ENCODE results near the gene ACAP2.
"Not testable (repeated sequence)": the region's sequence is repeated elsewhere in the genome, so short reads cannot be mapped to it uniquely, and the experiment has no call there.

ACAP2 gene, protein sequence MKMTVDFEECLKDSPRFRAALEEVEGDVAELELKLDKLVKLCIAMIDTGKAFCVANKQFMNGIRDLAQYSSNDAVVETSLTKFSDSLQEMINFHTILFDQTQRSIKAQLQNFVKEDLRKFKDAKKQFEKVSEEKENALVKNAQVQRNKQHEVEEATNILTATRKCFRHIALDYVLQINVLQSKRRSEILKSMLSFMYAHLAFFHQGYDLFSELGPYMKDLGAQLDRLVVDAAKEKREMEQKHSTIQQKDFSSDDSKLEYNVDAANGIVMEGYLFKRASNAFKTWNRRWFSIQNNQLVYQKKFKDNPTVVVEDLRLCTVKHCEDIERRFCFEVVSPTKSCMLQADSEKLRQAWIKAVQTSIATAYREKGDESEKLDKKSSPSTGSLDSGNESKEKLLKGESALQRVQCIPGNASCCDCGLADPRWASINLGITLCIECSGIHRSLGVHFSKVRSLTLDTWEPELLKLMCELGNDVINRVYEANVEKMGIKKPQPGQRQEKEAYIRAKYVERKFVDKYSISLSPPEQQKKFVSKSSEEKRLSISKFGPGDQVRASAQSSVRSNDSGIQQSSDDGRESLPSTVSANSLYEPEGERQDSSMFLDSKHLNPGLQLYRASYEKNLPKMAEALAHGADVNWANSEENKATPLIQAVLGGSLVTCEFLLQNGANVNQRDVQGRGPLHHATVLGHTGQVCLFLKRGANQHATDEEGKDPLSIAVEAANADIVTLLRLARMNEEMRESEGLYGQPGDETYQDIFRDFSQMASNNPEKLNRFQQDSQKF

DNA sequence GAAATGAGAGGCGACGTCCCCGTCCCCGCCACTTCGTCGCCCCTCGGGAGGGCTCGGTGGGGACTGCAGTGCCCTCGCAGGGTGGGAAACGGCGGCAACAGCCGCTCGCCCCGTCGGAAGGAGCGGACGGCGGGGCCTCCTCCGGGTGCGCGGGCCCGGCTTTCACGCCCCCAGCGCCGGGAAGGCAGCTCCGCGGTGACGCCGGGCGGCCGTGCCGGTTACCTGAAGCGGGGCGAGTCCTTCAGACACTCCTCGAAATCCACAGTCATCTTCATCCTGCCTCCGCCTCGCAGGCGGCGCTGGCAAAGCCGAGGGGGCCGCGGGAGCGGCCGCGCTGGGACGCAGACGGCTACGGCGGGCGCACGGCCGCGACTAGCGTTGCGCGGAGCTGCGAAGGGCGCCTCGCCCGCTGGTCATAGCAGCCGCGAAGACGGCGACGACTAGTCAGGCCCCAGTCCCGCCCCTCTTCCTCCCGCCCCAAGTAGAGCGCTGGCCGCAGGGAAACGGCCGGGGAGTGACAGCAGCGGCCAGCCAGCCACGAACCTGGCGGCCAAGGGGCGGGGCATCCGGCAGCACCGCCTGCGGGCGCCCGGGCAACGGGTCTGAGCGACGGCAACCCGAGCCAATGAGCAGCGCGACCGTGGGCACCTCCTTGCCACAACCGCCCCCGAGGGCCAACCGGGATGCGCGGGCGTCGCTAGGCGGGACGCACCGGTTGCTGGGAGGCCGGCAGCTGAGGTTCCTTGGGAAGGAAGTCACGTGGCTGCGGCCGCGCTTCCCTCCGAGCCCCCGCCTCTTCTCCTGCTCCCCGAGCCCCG, at the start of gene ACAP2:
ACAP2 (minus strand) TSS at position 448 of the 818 bp plus-strand sequence; CDS start at position 275, 173 bp downstream.
- peak; percentile 99 for DNase-seq

DNA sequence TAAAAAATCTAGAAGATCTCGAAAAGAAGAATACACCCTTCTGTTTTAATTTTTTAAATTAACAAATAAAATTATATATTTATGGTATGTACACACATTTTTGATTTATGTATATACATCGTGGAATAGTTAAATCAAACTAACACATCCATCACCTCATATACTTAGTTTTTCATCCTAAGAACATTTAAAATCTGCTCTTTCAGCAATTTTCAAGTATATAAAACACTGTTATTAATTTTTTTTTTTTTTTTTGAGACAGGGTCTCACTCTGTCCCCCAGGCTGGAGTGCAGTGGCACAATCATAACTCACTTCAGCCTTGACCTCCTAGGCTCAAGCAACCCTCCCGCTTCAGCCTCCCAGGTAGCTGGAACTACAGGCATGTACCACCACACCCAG, 32.8 kb upstream of the ACAP2 start:
- no peak for DNase-seq

DNA sequence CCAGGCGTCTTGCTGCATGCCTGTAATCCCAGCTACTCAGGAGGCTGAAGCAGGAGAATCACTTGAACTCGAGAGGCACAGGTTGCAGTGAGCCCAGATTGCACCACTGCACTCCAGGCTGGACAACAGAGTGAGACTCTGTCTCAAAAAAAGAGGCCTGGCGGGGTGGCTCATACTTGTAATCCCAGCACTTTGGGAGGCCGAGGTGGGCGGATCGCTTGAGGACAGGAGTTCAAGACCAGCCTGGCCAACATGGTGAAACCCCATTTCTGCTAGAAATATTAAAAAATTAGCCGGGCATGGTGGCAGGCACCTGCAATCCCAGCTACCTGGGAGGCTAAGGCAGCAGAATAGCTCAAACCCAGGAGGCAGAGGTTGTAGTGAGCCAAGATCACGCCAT, 32.3 kb upstream of the ACAP2 start:
- DNase-seq: not testable (repeated sequence)

DNA sequence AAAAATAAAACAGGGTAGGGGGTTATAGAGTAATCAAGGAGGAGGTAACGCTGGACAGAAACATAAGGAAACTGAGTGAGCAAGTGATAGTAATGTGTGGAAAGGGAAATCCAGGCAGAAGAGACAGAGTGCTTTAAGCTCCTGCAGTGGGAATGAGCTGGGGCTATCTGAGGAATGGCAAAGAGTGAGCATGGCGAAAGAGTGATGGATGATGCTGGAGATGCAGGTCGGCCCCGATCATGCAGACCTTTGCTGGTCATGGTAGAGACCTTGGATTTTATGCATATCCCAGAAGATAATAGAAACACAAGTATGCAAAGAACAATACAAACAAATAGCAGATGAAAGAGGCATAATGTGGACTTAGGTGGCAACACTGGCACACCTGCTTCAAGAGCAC, 26.0 kb upstream of the ACAP2 start:
- no peak for DNase-seq

DNA sequence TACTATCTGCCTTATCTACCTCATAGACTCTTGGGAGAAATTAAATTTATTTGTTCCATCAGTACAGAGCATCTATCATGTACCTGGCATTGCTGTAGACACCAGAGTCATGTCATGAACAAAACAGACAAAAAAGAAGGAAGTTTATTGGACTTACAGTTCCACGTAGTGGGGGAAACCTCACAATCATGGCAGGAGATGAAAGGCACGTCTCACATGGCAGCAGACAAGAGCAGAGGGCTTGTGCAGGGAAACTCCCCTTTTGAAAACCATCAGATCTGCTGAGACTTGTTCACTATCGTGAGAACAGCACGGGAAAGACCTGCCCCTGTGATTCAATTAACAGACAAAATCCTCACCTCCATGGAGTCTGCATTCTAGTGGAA, 25.6 kb upstream of the ACAP2 start:
- DNase-seq: no peak

DNA sequence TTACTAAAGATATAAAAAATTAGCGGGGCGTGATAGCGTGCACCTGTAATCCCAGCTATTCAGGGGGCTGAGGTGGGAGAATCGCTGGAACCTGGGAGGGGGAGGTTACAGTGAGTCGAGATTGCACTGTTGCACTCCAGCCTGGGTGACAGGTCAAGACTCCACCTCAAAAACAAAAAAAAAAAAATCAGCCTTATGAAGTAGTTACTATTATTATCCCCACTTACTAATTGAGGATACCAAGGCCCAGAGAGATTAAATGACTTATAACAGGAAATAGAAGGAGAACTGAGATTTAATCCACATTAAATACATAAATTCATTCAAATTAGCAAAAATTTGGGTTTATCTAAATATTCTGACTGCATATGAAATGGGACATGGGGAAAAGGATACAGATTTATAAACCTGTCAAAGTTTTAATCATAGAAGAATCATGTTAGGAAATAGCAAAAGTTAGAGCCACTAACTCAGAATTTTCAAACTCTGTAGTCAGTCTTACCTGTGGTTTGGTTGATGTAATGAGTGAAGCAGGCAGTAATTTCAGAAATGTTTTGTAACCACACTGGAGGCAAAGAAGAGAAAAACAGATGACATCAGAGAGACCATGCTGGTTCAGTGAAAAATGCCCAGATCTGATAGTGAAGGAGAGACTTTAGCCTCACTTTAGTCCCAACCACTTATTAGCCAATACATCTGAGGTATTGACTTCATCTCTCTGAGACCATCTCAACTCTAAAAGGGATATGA, 25.0 kb upstream of the ACAP2 start:
- DNase-seq: no peak

DNA sequence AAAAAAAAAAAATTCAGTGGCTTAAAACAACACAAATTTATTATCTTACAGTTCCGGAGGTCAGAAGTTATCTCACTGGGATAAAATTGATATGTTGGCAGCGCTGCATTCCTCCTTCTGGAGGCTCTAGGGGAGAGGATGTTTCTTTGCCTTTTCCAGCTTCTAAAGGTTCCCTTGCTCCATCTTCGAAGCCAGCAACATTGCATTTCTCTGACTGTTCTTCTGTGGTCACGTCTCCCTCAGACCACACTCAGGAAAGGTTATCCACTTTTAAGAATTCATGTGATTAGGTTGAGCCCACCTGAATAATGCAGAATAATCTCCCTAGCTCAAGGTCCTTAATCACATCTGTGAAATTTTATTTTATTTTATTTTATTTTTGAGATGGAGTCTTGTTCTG, 23.4 kb upstream of the ACAP2 start:
- no peak for DNase-seq

DNA sequence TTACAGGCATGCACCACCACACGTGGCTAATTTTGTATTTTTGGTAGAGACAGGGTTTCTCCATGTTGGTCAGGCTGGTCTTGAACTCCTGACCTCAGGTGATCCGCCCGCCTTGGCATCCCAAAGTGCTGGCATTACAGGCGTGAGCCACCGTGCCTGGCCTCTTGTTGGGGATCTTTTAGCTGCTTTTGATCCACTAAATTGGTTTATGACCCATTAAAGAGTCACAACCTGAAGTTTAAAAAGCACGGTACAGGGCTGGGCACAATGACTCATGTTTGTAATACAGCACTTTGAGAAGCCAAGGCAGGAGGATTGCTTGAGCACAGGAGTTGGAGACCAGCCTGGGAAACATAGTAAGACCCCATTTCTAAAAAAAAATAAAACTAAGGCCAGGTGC, 20.1 kb upstream of the ACAP2 start:
- not testable (repeated sequence) for DNase-seq

DNA sequence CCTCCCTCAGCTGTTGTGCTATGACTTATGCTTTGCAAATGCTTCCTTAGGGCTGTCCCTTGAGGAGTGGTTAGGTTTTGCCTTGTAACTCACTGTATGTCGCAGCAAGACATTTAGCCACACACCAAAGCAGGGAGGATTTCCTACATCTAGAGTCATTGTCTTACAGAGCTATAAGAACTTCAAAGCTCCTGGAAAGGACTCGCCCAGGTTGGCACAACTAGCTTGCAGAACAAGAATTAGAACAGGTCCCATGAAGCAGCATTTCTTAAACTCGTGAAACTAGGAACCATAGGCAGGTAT, 19.4 kb upstream of the ACAP2 start:
- no peak for DNase-seq

DNA sequence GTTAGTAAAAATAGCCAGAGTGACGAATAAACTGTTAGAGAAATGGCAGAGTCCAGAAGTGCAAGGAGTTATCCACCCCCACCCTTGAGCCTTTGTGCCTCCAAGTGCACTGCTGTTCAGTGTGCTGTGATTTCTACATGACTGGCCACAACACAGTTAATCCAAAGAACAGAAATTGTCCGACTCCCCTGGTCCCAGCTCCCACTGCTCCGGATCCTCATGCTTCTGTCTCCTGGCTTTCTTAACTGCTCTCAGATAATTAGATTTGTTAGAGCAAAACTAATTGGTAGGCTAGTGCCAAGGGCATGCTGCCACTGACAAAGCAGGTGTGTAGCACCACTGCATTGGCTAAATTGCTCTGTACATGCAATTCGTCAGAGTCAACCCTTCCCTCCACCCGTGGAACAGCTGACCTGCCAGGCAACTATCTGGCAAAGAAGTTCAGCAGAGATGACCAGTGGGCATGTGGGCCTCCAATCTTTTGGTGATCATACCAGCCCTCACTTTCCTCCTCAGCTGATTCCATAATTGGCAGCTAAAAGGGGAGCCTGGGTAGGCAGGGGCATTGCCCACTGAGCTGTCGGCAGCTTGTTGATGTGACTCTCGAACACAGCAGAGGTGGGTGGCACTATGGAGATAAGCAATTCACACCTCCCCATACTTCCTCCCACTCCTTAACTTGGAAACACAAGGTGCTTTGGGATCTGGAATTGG, 18.9 kb upstream of the ACAP2 start:
- DNase-seq: no peak

DNA sequence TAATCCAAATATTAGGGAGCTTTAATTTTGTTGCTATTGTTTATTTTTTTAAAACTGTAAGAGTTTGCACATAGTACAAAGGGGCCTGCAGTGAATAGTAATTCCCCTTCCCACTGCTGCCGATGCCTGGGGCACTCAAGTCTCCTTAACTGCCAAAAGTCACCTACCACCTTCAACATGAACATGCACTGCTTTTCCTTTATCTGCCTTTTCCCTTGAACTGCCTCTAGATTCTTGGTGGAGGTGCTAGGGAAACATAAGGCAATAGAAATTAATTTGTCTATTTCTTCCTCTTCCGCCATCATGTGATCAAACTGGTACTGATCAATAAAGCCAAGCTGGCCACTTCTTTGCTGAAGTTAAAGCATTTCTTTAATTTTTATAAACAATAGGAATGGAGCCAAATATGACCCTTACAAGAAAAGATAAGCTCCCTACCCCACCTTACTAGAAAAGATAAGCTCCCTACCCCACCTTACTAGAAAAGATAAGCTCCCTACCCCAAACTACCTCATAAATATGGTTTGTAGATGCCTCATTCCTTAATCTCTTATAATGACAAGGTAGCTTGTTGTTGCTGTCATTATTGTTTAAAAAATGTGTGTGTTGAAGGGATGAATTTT, 17.4 kb upstream of the ACAP2 start:
- no peak for DNase-seq

DNA sequence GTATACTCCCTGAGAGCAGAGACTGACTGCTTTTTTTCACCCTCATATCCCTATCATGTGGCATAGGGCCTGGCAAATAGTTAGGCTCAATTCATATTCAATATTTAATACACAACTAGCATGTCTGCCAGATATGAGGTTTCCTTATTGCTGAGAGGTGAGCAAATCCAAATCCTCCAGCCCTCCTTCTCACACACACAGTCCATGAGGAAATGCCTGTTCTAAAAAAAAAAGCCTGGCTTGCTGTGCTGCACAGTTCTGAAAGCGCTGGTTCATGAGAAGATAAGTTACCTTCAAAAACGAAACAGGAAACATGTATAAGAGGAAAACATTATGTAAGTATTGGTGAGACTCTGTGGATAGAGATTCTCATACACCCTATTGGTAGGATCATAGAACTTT, 15.5 kb upstream of the ACAP2 start:
- peak in 1 of 2 donors; percentile 29 for DNase-seq

DNA sequence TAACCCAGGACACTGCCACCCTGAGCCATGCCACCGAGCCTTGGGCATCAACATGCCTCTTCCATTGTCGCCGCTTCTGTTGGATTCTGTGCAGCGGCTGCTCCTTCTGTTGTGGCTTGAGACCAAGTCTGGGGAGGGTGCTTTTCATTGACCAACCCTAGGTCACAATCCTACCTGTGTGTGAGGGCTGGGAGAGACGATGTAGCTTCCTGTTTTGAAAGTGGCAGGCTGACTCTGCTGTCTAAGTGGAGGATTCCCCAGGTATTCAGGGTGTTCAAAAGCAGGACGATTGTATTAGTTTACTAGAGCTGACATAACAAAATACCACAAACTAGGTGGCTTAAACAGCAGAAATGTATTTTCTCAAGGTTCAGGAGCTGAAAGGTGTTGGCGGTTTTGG, 13.0 kb upstream of the ACAP2 start:
- no peak for DNase-seq

DNA sequence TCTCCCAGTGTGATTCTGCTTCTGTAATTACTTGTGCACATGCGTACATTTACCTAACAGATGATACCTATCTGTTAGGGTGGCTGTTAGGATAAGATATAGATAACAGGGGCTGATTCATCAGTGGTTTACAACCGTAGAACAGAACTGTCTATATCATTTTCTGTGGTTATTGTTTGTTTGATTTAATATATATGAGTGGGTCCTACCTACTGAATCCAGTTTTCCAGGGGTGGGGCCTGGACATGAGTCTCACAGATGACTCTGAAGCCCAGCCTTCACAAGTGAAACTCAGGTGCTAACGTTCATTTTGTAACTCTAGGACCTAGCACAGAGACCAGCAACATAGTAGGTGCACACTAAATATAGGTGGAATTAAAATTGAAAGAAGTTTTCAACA, 10.4 kb upstream of the ACAP2 start:
- DNase-seq: no peak

DNA sequence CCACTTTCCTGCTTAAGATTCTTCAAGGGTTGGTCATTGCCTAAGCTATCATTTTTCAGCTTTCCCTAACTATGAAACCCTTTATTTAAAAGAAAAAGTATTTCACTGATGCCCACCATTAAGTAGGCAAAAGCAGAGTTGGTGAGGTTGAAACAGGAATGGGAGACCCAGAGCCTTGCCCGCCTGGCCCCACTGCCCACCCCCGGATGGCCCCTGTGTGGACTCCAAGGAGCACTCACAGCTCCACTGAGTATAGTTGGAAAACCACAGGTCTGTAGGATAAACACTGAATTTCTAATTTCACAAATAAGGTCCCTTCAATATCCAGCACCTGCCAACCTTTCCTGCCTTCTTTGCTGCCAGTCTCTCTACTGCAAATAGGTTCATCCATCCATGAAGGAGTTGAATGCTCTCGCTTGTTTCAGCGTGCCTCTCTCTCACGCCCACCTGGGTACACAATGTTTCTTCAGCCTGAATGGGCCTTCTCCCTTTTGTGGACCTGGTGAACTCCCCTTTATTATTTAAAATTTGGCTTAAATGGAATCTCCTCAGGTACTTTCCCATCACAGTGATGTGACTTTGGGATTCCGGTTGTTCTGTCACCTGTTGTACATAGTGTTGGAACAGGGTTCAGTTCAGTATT, 8.7 kb upstream of the ACAP2 start:
- DNase-seq: no peak

DNA sequence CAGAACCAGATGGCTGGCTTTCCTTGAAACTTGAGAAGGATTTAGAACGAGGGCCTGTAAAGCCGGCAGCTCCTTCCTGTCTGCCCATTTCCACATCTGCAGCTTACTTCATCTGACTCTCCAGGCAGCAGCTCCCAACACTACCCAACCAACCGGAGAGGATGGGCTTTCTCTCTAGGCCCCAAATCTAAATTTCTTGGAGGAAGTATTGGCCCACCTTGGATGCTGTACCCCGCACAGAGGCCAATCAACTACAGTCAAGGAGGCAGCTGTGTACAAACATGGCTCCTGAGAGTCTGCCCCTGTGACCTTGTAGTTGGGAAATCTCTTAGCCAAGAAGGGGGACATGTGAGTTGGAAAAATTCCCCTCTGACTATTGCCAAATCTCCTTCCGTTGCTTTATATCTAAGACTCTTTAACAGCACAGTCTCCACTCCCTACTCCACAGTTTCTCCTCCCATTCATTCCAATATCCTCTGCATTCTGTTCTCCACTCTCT, 8.0 kb upstream of the ACAP2 start:
- DNase-seq: peak in 1 of 2 donors; percentile 4

DNA sequence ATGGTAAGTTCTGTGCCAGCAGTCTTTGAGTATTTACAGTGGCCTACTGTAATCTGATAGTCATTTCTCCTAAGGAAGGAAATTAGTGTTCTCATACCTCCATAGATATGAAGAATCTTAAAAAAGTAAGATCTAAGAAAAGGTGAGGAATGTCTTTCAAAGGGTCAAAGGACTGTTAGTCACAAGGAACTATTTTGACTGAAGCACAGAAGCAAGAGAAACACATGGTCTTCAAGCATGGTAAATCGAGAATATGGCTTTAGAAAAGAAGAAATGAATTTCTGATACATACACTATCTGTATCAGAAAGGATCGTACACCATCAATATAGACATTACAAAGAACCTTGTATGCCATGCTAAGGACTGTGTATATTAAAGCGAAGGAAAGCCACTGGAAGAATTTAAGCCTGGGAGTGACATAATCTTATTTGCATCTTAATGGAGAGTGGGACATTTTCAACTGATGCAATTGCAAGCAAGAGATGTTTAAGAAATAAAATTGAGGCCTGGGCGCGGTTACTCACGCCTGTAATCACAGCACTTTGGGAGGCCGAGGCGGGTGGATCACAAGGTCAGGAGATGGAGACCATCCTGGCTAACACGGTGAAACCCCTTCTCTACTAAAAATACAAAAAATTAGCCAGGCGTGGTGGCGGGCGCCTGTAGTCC, 5.5 kb upstream of the ACAP2 start:
- DNase-seq: no peak

DNA sequence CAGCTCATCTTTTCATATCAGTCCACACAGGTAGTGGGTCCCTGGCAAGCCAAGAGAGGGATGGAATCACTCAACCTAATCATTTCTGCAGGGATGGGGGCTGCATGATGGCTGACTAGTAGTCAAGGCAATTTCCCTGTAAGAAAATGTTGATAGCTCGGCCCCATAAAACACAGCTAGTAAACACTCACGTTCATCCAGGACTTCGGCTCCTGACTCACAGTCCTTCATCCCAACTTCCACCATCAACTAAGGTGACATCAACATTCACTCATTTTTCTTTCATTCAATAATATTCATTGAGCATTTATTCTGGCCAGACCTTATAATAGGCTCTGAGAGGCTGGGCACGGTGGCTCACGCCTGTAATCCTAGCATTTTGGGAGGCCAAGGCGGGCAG, 4.4 kb upstream of the ACAP2 start:
- no peak for DNase-seq

DNA sequence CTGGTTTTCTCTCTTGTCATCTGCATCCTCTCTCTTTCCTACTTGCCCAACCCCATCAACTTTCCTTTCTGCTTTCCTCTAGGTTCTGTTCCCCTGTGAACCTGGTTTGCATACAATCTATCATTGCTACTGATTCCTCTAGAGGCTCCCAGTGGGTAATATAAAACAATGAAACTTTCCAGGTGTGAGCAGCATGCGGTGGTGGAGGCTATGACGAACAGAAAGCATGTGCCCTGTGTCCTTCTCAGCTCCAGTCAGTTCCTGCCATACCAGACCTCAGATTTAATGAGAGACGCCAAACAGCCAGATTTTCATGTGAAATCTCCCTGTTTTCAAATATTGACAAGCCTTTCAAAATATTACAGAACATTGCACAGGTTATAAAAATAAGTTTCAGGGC, 3.5 kb upstream of the ACAP2 start:
- no peak for DNase-seq

DNA sequence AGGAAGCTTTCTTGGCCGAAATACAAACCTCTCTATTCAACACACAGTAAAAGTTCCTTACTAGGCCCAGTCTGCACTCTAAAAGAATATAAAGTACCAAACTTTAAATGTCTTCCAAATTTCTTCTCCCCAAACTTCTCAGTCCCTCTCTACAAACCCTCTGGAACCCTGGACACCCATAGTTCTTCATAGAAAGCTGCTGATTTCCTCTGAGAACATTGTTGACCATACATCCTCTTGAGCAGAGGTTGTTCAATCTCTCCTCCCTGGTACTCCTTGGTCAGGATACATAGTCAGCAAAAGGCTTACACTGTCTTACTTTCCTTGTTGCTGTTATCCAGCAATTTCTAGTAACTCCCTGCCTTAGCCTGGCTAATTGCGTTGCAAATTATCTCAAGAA, 3.1 kb upstream of the ACAP2 start:
- no peak for DNase-seq

Measured in CD4-positive, alpha-beta T cell treated with Interleukin-1 beta for 1 hour (primary cell).